NK-92 (cell line): ENCODE results near the gene NEK10.

ENCODE experiments used
- DNase-seq: peaks from one replicate; lab custom pipeline; 2025; ENCODE audit not compliant: unreplicated experiment; lab: John Stamatoyannopoulos, UW

The NEK10 gene

DNA sequence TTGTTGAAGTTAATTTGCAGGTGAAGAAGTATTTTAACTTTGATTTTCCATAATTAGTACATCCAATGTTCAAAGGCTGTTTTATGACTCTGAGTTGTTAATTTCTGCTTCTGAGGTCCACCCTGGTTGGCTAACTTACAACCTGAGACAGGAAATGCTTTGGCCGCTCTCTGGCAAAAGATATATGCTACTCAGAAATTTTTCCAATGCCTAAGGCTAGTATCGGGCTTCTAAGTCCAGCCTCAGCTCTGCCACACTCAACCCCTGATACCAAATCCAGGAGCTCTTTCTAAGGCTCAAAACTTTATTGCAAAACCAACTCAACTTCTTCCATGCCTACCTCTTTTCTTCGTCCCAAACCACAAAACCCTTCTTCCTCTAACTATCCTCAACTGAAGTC lies 192.9 kb downstream of the NEK10 start:
- DNase-seq: no peak

DNA sequence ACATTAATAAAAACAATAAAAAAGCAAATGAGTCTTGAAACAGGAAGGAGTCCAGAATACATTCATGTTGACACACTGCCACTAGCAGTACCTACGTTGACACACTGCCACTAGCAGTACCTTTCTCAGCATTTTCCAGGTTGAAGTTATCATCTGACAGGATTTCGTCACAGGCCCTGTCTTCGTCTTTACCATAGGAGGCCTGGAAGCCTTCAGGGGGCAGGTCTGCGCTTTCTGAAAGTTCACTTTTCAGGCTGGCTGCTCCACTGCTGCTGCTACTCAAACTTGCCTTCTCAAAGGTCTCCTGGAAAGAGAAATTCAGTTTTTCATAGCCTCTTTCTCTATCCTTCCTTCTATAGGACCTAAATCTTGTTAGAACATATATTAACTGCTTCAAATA lies 194.7 kb downstream of the NEK10 start:
- DNase-seq: no peak

GRCh38 chr3:27171113-27171512 lies 198.1 kb downstream of the NEK10 start:
- no peak for DNase-seq

- DNase-seq: no peak
These were observed 202.3 kb downstream of the NEK10 start for GRCh38 chr3:27166888-27167287.

DNA sequence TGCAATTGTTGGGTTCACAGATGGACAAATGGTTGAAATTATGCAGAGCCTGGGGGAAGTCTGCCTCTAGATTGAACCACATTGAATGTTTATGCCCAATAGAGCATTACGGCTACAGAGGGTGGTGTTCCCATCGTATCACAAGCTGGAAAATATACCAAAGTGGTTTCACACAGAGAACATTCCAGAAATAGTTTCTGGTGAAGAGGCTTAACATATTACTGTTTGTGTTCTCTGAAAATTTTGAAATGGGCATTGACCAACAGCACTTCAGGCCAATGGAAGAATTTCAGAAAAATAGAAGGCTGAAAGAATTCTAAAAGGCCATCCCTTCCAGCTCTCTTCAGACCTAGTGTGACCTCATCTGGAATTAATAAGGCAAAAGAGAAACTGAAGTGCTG lies 203.9 kb downstream of the NEK10 start:
- DNase-seq: no peak

- DNase-seq: no peak
These were observed 208.3 kb downstream of the NEK10 start for GRCh38 chr3:27160779-27161287.

- no peak for DNase-seq
These were observed 209.0 kb downstream of the NEK10 start for GRCh38 chr3:27160146-27160545.

GRCh38 chr3:27147215-27147614 lies 222.0 kb downstream of the NEK10 start:
- DNase-seq: no peak

DNA sequence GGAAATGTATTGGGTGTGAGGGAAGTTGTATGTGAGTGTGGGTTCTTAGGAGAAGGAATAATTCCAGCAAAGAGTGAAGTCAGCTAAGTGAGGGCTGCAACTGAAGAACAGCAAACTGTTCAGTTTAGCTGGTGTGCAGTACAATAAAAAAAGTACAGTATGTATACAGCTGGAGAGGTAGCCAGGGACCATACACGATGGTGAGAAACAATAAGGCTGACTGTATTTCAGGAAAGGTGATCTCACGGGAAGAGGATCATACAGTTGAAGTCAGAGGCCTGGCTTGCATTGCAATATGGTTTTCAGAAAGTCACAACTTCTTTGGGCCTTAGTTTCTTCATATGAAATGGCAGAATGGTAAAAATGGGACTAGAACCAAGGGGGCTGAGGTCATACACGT lies 222.4 kb downstream of the NEK10 start:
- DNase-seq: no peak

GRCh38 chr3:27145719-27146118 lies 223.5 kb downstream of the NEK10 start:
- DNase-seq: no peak

- DNase-seq: no peak
These were observed 227.5 kb downstream of the NEK10 start for GRCh38 chr3:27141668-27142067.

GRCh38 chr3:27138562-27138961 lies 230.6 kb downstream of the NEK10 start:
- DNase-seq: no peak

- no peak for DNase-seq
These were observed 231.2 kb downstream of the NEK10 start for GRCh38 chr3:27138005-27138404.

DNA sequence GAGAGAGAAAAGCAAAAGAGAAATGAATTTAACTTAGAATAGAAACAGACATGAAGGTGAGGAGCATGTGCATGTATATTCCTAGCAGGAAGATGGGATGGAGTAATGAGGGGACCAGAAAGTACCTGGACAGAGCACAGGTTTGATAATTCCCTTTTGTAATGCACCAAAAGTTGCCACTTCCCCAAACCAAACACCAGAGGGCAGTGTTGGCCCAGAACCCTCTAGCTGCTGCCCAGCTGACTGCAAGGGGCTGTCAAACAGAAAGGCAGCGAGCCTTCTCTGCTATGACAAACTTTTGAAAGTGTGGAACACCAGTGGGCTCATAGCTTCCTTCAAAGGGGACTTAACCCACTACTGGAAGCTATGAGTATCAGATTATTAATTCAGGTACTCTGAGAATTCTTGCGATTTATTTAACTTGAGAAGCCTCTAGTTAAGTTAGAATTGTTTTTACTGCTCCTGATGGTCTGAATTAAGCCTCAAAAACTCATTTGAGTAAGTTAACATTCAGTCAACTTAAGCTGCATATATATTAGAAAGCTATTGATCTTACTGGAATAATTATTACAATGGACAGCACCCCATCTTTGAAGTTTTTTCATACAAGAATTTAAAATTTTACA lies 234.9 kb downstream of the NEK10 start:
- no peak for DNase-seq

DNA sequence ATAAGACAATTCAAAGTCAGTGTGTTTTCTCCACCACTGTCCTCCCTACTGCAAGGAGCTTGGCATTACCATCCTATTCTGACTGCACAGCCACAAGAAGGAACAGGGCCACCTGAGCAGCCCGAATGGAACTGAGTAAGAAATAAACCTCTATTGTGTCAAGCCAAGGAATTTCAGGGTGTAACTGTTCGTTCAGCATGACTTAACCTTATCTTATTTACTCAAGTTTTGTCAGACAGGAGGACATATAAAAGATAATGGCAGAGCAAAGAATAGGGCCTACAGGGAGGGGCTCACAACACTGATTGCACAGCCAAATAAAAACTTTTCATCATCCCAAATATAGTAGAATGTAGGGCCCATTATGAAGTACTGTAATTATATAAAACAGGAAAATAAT lies 236.1 kb downstream of the NEK10 start:
- DNase-seq: no peak

DNA sequence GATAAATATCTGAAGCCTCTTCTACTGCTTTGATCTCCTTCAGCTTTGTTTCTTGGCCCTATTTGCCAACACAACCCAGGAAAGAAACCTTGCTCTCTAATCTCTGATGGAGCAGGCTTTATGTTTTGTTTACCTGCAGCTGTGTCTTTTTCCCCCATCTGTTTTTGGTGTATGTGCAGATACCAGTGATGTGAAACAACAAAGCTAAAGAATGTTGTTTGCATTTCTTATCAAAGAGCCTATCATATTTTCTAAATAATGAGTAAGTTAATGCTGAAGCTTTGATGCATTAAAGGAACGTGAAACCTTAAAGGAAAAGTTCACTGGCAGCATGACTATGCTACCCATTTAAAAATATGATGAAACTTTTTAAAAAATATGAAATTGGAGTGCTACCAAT lies 238.4 kb downstream of the NEK10 start:
- no peak for DNase-seq

DNA sequence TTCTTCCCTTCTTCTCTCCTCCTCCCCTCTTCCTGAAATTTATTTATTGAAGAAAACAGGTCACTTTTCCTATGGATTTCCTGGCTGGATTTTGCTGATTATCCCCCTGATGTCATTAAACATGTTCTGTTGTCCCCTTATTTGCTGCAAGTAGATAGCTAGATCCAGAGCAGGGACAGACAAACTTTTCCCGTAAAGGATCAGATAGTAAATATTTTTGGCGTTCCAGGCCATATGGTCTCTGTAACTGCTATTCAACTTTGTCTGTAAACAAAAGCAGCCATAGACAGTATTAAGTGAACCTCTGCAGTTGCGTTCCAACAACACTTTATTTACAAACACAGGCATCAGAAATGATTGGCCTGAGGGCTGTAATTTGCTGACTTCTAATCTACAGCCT lies 241.3 kb downstream of the NEK10 start:
- DNase-seq: no peak

DNA sequence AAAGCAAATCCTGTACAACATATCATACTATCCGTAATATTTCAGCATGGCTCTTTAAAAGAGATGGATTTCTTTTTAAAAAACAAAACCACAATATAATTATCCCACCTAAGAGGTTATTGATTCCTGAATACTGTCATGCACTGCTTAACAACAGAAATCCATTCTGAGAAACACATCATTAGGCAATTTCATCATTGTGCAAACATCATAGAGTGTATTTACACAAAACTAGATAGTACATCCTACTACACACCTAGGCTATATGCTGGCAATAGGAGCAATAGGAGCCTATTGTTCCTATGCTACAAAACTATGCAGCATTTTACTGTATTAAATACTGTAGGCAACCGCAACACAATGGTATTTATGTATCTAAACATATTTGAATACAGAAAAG lies 242.0 kb downstream of the NEK10 start:
- DNase-seq: no peak

- DNase-seq: no peak
These were observed 243.2 kb downstream of the NEK10 start for GRCh38 chr3:27125821-27126501.

- no peak for DNase-seq
These were observed 249.5 kb downstream of the NEK10 start for GRCh38 chr3:27119639-27120038.

GRCh38 chr3:27115352-27115751 lies 253.8 kb downstream of the NEK10 start:
- DNase-seq: no peak

DNA sequence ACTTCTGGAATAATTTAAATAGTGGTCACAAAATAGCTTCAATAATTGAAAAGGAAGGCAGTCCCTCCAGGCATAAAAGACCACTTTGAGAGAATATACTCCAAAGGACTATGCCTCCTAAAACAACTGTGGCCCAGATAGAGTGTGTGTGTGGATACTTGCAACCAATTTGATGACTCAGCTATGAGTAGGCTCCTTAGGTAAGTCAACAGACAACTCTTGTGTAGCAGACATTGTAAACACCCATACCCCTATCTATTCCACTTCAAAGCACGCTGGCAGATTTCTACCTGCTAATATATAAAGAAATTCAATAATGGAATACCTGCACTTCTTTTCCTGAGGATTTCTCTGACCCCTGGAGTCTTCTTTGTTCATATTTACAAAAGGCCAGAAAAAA lies 254.5 kb downstream of the NEK10 start:
- DNase-seq: no peak

GRCh38 chr3:27114129-27114528 lies 255.1 kb downstream of the NEK10 start:
- no peak for DNase-seq
